Right hindlimb (tissue), 1 donor: ENCODE data around the gene STIM1.
"Not testable (repeated sequence)": the region's sequence is repeated elsewhere in the genome, so short reads cannot be mapped to it uniquely, and the experiment has no call there.

ENCODE experiments used
- DNase-seq: peaks from one replicate; pipeline ENCODE4 v3.0.0-alpha.2; 2018

Gene STIM1

DNA sequence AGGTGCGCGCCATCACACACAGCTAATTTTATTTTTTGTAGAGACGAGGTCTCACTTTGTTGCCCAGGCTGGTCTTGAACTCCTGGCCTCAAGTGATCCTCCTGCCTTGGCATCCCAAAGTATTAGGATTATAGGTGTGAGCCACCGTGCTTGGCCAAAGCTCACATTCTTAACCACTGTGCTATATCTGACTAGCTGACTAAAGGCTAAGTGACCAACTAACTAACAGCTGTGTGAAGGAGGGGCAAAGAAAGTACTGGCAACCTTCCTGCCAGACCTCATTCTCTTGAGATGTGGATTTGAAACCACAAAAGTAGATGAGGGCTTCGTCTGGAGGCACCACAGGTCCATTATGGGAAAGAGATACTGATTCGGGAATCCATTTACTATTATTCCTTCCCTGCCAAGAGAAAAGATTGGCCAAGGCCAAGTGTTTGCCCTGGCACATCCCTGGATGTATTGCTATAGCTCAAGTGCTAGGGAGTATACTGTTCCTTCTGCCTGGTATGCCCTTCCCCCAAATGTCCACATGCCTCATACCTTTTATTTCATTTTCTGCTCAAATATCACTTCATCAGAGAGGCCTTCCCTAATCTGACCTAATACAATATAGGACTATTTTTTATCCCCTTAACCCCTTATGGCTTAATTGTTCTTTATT lies 186.4 kb downstream of the STIM1 start:
- no peak for DNase-seq

DNA sequence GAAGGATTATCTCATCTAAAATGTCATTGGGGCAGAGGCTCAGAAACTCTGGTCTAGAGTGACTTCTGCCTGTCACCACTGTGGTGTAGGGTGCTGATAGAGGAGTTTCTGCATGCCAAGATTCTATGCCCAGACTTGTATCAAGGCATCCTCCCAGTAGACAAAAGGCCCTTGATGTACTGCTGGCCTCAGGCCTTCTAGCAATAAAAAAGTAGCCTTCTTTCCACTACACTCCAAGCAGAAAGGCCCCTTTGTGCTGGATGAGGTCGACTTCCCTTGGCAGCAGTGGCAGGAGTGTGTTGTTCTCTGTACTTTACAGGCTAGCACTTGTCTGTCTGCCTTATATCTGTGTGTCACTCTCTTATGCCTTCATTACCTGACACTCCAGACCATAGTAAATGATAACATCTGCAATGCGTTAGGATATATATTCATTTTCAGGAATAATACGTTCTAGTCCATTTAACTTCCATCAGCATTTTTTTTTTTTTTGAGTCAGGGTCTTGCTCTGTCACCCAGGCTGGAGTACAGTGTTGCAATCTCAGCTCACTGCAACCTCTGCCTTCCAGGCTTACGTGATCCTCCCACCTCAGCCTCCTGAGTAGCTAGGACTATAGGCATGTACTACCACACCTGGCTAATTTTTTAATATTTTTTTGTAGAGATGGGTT lies 189.6 kb downstream of the STIM1 start:
- peak; percentile 32 for DNase-seq

DNA sequence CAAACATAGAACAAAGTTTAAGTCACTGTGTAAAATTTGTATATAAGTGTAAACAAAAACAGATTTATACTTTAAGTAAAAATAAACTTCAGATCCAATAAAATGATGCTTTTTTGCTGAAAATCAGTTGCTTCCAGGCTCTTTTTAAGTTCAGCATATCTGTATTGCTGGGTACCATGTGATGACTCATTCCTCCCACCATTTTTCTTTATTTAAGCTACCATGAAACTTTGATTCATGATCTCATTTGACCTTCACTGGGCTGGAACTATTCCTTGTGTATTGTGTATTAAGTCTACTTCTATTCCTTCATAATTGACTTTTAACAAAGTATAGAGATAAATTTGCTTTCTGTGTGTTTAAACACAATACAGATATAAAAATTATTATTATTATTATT lies 192.9 kb downstream of the STIM1 start:
- no peak for DNase-seq

DNA sequence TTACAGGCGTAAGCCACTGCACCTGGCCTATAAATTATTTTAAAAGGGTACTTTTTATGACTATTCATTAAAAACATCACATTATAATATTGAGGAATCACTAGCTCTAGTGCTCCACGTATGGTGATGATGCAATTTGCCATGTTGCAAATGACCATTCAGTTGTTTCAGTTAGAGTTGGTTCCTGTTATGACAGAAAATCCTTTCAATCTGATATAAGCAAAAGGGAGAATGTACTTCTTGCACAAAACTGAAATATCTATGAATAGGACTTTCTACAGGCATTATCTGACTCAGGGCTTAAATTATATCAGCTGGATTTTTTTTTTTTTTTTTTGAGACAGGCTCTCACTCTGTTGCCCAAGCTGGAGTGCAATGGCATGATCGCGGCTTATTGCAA lies 193.5 kb downstream of the STIM1 start:
- DNase-seq = no peak

DNA sequence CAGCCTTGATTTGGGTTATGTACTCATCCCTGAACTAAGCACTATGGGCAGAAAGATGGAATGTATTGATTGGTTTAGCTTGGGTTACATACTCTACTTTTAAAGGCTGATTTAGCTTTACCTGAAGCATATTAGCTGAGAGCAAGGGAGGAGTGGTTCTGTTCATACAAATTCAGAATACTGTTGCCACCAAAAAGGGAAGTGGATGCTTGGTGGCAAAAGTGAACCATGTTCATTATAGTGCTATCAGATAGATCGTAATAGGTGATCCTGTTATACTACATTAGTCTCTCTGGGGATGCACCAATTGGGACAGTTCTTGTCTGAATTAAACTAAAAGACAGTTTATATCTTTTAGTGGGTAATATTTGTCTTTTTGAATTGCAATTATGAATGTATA lies 194.7 kb downstream of the STIM1 start:
- DNase-seq = no peak

DNA sequence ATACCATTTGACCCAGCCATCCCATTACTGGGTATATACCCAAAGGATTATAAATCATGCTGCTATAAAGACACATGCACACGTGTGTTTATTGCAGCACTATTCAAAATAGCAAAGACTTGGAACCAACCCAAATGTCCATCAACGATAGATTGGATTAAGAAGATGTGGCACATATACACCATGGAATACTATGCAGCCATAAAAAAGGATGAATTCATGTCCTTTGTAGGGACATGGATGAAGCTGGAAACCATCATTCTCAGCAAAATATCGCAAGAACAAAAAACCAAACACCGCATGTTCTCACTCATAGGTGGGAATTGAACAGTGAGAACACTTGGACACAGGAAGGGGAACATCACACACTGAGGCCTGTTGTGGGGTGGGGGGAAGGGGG lies 197.7 kb downstream of the STIM1 start:
- not testable (repeated sequence) for DNase-seq

DNA sequence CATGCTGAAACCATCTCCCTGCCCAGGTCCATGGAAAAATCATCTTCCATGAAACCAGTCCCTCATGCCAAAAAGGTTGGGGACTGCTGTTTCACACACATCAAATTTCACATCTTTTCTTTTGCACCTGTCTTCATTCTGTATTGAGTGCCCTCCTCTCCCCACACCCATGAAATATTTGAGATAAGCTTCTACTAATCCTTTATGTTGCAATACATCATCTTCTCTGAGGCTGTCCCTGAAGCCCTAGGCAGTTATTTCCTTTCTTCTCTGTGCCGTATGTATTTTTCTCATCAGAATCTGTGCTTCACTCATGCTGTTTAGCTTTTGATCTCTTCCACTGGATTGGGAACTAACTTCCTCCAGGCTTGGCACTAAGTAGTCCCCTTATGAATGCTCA lies 199.2 kb downstream of the STIM1 start:
- no peak for DNase-seq

DNA sequence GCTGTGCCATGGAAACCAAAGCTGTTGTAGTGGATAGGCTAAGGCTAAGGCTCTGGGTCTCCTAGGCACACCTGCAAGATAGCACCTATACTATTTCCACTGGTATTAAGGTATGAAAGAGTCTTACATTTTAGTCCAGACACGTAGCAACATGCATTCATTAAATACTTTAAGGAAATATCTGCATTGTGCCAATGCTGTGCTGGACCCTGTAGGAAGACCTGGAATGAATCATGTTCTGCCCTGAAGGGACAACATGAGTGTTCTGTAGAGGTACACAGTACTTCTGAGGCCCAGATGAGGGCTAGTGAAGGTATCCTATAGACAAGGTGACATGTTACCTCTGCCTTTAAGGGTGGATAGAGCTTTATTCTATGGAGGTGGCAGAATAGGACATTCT lies 204.0 kb downstream of the STIM1 start:
- no peak for DNase-seq

DNA sequence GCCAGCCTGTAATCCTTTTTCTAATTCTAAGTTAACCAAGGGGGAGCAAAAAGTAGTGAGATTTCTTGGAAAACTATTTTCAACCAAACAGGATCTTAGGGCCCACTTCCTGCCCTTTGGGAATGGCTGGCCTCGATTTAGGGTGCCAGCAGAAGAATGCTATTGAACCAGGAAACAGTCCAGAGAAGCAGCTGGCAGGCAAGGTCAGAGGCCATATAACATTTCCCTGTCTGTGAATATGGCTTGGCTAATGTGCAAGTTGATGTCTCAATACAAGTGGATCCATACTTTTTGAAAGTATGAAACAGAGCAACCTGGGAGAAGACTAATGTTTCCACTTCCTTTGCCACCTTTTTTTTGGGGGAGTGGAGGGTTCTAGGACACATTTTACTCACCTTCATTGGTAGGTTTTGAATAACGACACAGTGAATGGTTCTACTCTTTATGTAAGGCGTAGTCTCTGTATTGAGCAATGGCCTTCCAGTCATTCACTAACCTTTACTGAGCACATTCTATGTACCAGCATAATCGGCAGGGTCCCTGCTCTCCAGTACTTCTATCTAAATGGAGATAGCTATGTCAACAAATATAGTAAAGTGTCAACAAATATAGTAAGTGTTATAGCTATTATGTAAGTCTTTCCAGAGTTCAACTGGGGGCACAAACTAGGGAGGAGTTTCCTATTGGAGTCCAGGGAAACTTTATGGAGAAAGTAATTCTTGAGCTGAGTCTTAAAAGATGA lies 204.9 kb downstream of the STIM1 start:
- DNase-seq = no peak

DNA sequence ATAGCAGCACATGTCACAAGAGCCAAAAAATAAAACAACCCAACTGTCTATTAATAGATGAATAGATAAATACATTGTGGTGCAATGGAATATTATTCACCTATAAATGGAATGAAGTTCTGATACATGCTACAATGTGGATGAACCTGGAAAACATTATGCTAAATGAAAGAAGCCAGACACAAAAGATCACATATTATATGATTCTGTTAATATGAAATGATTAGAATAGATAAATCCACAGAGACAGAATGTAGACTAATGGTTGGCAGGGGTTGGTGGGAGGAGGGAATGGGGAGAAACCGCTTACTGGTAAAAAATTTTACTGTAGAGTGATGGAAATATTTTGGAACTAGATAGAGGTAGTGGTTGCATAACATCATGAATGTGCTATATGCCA lies 206.2 kb downstream of the STIM1 start:
- no peak for DNase-seq

DNA sequence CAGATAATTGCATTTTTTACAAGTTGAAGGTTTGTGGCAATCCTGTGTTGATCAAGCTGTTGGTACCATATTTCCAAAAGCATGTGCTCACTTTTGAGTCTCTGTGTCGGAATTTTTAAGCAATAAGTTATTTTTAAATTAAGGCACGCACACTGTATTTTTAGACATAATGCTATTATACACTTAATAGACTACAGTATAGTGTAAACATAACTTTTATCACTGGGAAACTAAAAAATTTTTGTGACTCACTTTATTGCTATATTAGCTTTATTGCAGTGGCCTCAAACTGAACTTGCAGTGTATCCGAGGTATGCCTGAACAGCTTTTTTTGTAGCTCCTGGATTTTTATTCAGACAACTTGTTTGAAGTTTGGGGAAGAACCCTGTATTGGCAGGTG lies 207.9 kb downstream of the STIM1 start:
- no peak for DNase-seq

DNA sequence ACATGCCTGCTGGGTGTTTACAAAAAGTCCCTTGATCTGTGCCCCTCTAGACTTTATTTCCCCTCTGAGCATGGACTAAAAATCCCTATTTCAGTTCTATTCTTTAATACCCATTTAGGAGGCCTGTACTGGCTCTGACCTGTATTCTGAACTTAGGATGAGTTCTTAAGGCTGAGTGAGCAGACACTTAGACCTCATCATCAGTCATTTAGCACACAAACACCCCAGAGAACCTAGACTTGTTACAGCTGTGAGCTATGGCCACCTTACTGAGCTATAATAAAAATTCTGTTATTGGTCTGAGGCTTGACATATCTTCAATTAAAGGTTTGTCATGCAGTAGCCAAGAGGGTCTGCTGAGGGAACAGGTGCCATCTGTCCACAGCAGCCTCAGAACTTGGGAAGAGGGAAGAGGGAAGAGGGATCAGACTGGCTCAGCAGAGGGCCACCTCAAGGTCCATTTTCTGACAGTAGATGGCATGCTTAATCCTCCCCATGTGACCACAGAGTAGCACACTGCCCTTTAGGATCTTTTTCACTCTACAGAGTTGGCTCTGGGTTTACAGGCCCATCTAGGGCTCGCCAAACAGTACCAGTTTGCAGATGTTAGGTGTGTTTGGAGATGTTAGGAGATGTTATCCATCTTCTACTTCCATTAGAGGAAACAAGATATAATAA lies 209.0 kb downstream of the STIM1 start:
- DNase-seq = no peak

DNA sequence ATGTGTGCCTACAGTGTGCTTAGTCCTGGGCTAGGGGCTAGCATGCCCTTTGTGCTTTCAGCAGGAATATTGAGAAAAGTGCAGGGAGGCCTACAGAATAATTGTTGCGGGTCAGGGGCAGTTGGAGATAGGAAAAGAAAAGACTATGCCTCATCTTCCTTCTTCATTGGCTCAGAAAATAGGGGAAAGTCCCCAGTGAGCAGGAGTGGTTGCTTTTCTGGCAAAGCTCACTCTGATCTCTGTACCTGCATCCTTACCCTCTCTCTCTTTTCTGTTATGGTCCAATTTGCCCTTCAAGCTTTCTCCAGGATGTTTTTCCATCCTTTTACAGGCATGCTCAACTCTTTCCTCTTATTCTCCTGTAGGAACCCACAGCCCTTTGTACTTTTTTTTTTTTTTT lies 209.6 kb downstream of the STIM1 start:
- DNase-seq = no peak

DNA sequence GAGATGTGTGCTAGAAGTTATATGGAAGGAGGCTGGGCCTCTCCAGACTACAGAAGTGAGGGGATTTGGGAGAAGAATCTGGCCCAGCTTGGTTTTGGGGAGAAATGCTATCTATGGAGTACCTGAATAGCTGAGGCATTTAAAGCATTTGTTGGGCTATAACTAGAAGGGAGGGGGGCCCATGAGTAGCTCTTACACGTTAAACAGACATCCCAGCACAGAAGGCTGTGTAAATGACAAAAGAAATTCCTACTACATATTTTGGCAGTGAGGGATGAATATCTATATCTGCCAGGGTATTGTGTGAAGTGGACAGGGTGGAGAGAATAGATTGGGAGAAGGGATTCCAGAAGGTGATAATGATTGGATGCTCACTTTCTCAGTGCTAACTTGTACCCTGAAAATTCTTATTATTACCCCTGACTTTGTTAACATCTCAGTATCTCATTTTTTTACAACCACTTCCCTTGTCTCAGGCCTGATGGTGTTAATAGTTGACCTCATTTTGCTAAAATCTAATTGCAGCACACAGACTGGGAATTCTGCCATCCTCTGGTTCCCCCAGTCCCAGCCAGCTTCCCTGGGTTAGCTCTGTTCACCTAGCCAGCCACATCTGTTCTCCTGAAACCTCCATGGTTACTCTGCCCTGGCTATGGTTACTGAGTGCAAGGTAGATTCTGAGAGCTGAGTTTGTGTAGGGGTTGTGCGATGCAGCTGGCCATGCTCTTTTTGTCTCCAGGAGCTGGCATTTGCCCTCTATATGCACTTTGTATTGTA lies 210.3 kb downstream of the STIM1 start:
- DNase-seq = no peak

DNA sequence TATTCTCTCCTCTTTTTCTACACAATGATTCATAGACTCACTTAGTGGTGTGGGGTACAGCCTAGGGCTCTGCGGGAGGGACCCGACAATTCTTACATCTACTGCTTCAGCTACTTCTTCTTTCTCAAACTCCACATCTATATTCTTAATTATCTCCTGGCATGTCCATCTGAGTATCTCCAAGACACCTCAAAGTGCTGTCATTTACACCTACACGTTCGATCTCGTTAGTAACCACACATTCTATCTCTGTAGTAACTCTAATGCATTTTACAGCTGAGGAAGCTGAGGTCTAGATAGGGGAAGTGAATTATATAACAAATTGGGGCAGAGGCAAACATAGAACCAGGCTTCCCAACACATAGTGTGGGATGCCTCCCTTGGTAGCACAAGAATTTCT lies 211.4 kb downstream of the STIM1 start:
- DNase-seq = no peak

DNA sequence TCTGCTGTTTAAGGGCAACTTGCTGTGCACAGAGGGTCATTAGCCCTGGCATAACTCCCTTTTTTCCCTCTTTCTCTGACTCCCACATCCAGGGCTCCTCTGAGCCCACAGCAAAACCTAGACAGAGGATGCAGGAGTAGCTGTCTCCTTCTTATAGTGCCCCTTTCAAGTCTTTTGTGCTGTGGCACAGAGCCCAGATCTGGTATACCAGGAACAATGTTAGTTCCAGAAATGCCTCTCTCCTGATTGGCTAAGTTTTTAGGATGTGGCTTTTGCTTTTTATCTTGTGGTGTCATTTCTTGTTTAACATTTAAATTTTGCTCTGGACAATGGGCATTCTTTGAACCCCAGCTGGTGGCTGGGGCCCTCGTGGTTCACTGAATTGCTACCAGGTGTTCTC lies 213.5 kb downstream of the STIM1 start:
- DNase-seq = no peak

DNA sequence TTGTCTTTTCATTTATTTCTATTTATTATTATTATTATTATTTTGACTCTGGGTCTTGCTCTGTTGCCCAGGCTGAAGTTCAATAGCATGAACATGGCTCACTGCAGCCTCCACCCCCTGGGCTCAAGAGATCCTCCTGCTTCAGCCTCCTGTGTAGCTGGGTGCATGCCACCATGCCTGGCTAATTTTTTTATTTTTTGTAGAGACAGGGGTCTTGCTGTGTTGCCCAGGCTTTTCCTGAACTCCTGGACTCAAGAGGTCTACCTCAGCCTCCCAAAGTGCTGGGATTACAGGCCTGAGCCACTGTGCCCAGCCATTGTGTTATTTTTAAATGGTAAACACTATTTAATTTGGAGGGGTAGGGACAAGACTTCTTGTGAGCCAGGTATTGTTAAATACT lies 215.9 kb downstream of the STIM1 start:
- DNase-seq = no peak

DNA sequence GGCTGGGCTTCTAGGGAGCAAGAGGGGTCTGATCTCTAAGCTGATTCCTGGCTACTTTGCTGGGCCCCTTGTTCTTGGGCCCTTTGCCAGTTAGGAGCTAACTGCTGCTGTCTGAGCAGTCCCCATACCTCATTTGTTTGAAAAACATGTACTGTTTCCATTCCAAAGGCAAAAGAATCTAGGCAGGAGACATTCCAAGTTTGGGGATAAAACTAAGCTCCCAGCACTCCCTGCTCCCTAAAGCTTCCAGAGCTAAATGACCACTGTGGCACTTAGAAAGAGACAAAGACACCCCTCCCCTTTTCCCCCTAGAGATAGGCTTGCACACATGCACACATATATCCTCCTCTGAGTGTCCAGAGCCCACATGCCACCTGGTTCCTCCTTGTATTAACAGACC lies 216.4 kb downstream of the STIM1 start:
- DNase-seq = no peak

DNA sequence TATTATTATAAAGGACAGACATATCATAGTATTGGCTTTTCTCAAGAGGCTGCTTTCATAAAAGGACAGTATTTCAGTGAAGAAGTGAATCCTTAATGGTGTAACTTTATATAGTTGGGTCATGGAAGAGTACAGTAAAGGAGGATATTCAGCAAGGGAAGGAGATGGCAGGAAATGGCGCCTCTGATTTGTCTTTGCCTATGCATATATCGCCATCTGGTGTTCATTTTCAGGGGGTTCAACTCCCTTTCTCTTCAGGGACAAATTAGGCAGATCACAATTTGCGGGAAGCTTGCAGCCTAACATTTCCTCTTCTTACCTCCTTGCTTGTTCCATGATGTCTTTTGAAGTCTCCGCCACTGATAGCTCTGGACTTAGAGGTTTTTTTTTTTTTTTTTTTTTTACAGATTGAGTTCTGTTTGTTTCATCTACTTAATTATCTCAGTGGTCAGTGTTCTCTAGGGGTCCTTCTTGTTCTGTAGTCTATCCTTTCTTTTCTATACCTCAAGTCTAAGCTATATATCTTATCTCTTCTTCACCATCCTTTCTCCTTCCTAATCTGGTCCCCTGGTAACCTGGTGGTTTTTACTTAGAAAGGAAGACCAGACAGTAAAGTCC lies 217.3 kb downstream of the STIM1 start:
- peak; percentile 67 for DNase-seq

DNA sequence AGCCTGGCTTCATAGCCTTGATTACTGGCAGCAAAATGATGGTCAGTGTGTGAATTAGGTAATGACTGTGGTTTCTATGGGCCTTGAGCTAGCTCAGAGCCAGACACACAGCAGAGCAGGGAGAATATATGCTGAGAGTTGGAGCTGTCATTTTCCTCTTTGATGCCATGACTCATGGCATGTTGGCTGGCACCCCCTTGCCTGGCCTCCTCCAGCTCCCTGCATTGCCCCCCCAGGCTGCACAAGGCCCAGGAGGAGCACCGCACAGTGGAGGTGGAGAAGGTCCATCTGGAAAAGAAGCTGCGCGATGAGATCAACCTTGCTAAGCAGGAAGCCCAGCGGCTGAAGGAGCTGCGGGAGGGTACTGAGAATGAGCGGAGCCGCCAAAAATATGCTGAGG lies 218.8 kb downstream of the STIM1 start:
- DNase-seq = no peak

DNA sequence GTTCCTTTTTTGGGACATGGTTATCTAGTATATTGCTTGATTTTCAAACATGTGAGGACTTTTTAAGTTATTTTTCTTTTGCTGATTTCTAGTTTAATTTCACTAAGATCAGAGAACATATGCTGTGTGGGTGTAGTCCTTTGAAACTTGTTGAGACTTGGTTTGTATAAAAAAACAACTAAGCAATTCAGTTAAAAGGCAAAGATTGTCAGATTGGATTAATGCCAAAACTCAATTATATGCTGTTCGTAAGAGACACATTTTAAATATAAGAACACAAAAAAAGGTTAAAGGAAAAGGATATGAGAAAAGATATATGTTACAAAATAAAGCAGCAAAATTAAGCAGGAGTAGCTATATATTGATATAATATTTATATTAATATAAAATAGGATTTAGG lies 221.3 kb downstream of the STIM1 start:
- no peak for DNase-seq

DNA sequence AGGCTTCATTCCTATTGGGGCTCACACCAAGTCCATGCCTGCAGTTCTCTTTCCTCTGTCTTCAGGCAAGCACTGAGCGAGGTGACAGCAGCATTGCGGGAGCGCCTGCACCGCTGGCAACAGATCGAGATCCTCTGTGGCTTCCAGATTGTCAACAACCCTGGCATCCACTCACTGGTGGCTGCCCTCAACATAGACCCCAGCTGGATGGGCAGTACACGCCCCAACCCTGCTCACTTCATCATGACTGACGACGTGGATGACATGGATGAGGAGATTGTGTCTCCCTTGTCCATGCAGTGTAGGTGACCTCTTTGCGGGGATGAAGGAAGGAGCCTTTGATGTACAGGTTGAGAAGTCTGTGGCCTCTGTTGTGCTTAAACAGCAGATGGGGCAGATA lies 227.7 kb downstream of the STIM1 start:
- no peak for DNase-seq
